NB4 (cell line): ENCODE results near the gene KRT39.

Experiments
- DNase-seq: peaks from one replicate; pipeline ENCODE4 v3.0.0; 2010; ENCODE audit warnings: low read depth
- H3K4me3 ChIP-seq: one replicate; pipeline ENCODE4 v1.5.1; 2011; ENCODE audit warnings: mild to moderate bottlenecking, low read depth, low read length, moderate library complexity
- MYC ChIP-seq: IDR thresholded peaks from 2 replicates; pipeline ENCODE4 v1.6.1; 2011; ENCODE audit warnings: low read depth, low read length
- POLR2A ChIP-seq: IDR thresholded peaks from 2 replicates; pipeline ENCODE4 v1.6.1; 2011; ENCODE audit warnings: mild to moderate bottlenecking; ENCODE audit not compliant: insufficient read length; ENCODE audit errors: extremely low read depth
- TF ChIP-seq, protein P1 (sequence below): IDR thresholded peaks from 2 replicates; pipeline ENCODE4 v1.6.1; 2011; ENCODE audit warnings: low read depth, low read length
- TF ChIP-seq, protein P2 (sequence below): IDR thresholded peaks from one replicate; pipeline ENCODE4 v1.5.1; 2012; ENCODE audit warnings: low read depth, low read length

Gene KRT39

DNA sequence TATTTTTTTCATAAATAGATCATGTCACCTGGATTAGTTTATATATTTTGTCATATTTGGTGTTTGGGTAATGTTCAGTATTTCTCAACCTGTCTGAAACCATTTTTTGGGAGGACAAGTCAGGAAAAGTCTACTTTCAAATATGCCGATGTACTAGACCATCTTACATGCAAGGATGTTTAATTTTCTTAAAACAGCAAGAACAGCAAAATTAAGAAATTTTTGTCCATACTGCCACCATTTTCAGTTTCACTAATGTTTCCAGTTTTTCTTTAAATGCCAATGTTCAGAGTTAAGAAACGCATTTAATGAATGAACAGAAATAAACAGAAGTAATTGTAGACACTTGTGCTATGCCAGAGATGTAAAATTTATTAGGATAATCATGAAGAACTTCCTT is 26.3 kb upstream of the KRT39 start:
- H3K4me3 ChIP-seq: no peak overlapping the region
- no peak for DNase-seq
- TF ChIP-seq POLR2A (no peak), MYC (no peak)
- TF ChIP-seq, protein P1, sequence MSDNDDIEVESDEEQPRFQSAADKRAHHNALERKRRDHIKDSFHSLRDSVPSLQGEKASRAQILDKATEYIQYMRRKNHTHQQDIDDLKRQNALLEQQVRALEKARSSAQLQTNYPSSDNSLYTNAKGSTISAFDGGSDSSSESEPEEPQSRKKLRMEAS: no peak
- TF ChIP-seq, protein P2, sequence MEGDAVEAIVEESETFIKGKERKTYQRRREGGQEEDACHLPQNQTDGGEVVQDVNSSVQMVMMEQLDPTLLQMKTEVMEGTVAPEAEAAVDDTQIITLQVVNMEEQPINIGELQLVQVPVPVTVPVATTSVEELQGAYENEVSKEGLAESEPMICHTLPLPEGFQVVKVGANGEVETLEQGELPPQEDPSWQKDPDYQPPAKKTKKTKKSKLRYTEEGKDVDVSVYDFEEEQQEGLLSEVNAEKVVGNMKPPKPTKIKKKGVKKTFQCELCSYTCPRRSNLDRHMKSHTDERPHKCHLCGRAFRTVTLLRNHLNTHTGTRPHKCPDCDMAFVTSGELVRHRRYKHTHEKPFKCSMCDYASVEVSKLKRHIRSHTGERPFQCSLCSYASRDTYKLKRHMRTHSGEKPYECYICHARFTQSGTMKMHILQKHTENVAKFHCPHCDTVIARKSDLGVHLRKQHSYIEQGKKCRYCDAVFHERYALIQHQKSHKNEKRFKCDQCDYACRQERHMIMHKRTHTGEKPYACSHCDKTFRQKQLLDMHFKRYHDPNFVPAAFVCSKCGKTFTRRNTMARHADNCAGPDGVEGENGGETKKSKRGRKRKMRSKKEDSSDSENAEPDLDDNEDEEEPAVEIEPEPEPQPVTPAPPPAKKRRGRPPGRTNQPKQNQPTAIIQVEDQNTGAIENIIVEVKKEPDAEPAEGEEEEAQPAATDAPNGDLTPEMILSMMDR: no peak

- TF ChIP-seq POLR2A (no peak), MYC (no peak)
- TF ChIP-seq, protein P1: no peak
- TF ChIP-seq, protein P2: no peak
- DNase-seq: no peak
- no peak overlapping the region for H3K4me3 ChIP-seq
Measured at GRCh38 chr17:40992666-40993065, 25.9 kb upstream of the KRT39 start.

DNA sequence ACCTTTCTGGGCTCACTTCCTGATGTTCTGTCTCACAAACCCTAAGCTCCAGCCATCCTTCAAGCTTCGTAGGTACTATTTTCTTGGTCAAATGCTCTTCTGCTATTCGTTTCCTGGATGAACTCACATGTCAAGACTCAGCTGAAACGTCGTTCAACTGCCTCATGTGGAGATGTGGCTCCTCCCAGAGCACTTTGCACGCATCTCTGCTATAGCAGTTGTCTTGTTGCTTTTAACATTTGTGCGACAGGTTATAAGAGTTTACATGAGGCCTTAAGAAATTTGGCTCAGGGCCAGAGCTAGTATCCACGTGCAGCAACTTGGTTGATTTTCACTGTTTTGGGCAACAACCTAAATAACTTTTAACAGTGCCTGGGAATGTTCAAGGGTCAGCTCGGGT is 20.2 kb upstream of the KRT39 start:
- H3K4me3 ChIP-seq: no peak overlapping the region
- DNase-seq: no peak
- TF ChIP-seq MYC: no peak
- TF ChIP-seq POLR2A: no peak
- TF ChIP-seq, protein P2: no peak

DNA sequence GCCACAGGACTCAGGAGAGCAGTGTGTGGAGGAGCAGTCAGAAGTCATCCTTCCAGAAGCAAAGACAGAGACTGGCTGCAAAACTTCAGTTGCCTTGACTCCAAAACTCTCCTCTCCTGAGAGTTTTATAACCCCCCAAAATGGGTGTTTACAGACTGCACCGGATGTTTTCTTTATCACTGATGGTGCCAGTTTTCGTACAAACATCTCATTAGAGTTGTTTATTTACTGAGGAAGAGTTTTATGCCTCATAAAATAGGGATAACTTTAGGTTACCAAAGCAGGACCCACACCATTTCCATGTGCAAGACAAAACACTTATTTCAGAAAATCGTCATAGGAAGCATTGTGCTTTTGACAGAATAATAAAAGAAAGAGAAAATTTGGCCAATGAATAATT is 17.5 kb upstream of the KRT39 start, which contains the start of gene KRT40:
TSS of gene KRT40 (minus strand) at position 101 of the 400 bp plus-strand sequence. CDS start at position 48, 53 bp downstream.
- no peak for TF ChIP-seq POLR2A
- no peak for TF ChIP-seq MYC
- TF ChIP-seq, protein P1: no peak
- TF ChIP-seq, protein P2: no peak
- H3K4me3 ChIP-seq: no peak within 1 kb of the TSS
- DNase-seq: no peak

DNA sequence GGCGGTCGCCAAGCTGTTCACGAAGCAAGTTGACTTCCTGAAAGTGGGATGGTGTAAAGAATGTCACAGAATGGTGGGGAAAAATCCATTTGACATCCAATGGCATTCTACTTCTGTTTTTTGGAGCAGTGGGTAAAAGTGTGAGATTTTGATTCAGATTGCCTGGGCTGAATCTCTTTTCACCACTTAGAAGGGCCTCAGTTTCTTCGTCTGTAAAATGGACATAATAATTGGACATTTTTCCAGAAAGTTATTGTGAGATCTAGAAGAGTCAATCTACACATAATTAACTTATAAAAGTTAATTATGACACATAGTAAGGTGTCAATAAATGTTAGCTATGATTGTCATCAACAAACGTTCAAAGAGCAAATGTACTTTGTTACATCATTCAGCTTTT is 14.4 kb upstream of the KRT39 start:
- TF ChIP-seq, protein P2: no peak
- TF ChIP-seq, protein P1: no peak
- no peak for TF ChIP-seq MYC
- TF ChIP-seq POLR2A: no peak

GRCh38 chr17:40980596-40980995 is 13.8 kb upstream of the KRT39 start:
- no peak for DNase-seq
- TF ChIP-seq, protein P2: no peak
- no peak for TF ChIP-seq POLR2A
- TF ChIP-seq, protein P1: no peak
- TF ChIP-seq MYC: no peak
- no peak overlapping the region for H3K4me3 ChIP-seq

More for the DNA sequence above, 14.4 kb upstream of the KRT39 start:
- no peak overlapping the region for H3K4me3 ChIP-seq
- DNase-seq: no peak
